Immature natural killer cell (primary cell): Measurements from ENCODE around the gene EPN2. TPM values are rescaled to one million over a fixed set of nuclear protein-coding genes. Genes with fewer than 3 reads are reported as not detected.
A peak's percentile ranks its signal among the peaks of the same experiment; 100 is the strongest.

ENCODE experiments used
- DNase-seq, 3 donors: peaks; one replicate each; pipeline ENCODE4 v3.0.0; 2022; ENCODE audit warnings: mixed read lengths in 1 of 3
- H3K27ac Mint-ChIP-seq, 6 donors: one replicate each; pipeline ENCODE4 v1.8.0; 2020; ENCODE audit warnings: mixed read lengths in 6 of 6, mild to moderate bottlenecking in 5 of 6, inconsistent platforms in 4 of 6, moderate library complexity in 3 of 6
- H3K27me3 Mint-ChIP-seq, 3 donors: one replicate each; pipeline ENCODE4 v1.8.0; 2020 to 2021; ENCODE audit warnings: low read depth in 3 of 3, mild to moderate bottlenecking in 3 of 3, mixed read lengths in 3 of 3, moderate library complexity in 3 of 3, inconsistent platforms in 1 of 3
- H3K36me3 Mint-ChIP-seq, 3 donors: one replicate each; pipeline ENCODE4 v1.8.0; 2020; ENCODE audit warnings: mixed read lengths in 3 of 3, inconsistent platforms in 2 of 3, mild to moderate bottlenecking in 2 of 3
- H3K4me1 Mint-ChIP-seq, 2 donors: one replicate each; pipeline ENCODE4 v1.8.0; 2020; ENCODE audit warnings: inconsistent platforms in 2 of 2, mild to moderate bottlenecking in 2 of 2, mixed read lengths in 2 of 2, moderate library complexity in 1 of 2
- H3K4me3 Mint-ChIP-seq, 5 donors: one replicate each; pipeline ENCODE4 v1.8.0; 2020; ENCODE audit warnings: mild to moderate bottlenecking in 5 of 5, mixed read lengths in 5 of 5, inconsistent platforms in 3 of 5, moderate library complexity in 3 of 5
- H3K9me3 Mint-ChIP-seq, 6 donors: one replicate each; pipeline ENCODE4 v1.8.0; 2020; ENCODE audit warnings: mild to moderate bottlenecking in 6 of 6, mixed read lengths in 6 of 6, inconsistent platforms in 4 of 6, moderate library complexity in 3 of 6
- polyA plus RNA-seq, 3 donors: library from polyadenylated mRNA; unstranded; fragments of 300-500 nt; fragmentation: Illumina TruSeq; gene quantifications; one replicate each; pipeline ENCODE4 v1.2.3, GENCODE V29; 2021

EPN2 gene
- polyA plus RNA-seq, 3 donors from 2014 or later, result 0.84 to 8.1 TPM; not detected in 1

GRCh38 chr17:19377602-19378415 lies 140.6 kb downstream of the EPN2 start:
- Mint-ChIP-seq H3K4me3 (peak overlapping the region; percentile 96 to 99 (median 98)), H3K4me1 (peaks cover 53 to 59% of the 10 kb centered on the region in 2 donors), H3K9me3 (no peaks in the 10 kb centered on the region), H3K27me3 (peaks cover 8 to 14% (median 11%) of the 10 kb centered on the region in 3 donors), H3K36me3 (peaks cover 8 to 26% (median 9%) of the 10 kb centered on the region in 3 donors), H3K27ac (peak overlapping the region; percentile 92 to 98 (median 96))
- peak; percentile 98 to 99 (median 99) for DNase-seq

GRCh38 chr17:19378416-19379360 lies 141.5 kb downstream of the EPN2 start, which contains the start of gene MAPK7:
Gene MAPK7, plus strand, starts transcription at chr17:19378498. Its CDS starts 403 bp downstream, at chr17:19378901.
- Mint-ChIP-seq H3K4me3 (peak within 1 kb of the TSS; percentile 96 to 99 (median 98)), H3K4me1 (peaks cover 44 to 52% of the 10 kb centered on the region in 2 donors), H3K9me3 (no peaks in the 10 kb centered on the region), H3K27ac (peak within 1 kb of the TSS; percentile 92 to 98 (median 96)), H3K27me3 (peaks cover 8 to 14% (median 11%) of the 10 kb centered on the region in 3 donors), H3K36me3 (peaks cover 8 to 30% (median 9%) of the 10 kb centered on the region in 3 donors)
- DNase-seq, result no peak

- H3K27me3 Mint-ChIP-seq, result peaks cover 8 to 14% (median 11%) of the 10 kb centered on the region in 3 donors
- peak overlapping the region; percentile 74 to 99 (median 79) for H3K4me3 Mint-ChIP-seq
- H3K27ac Mint-ChIP-seq, result peak overlapping the region in 5 of 6 donors; percentile 39 to 80 (median 66)
- H3K4me1 Mint-ChIP-seq, result peaks cover 41 to 50% of the 10 kb centered on the region in 2 donors
- no peak for DNase-seq
- no peaks in the 10 kb centered on the region for H3K9me3 Mint-ChIP-seq
- H3K36me3 Mint-ChIP-seq, result peaks cover 8 to 38% (median 12%) of the 10 kb centered on the region in 3 donors
Observed at GRCh38 chr17:19379361-19380065, 142.3 kb downstream of the EPN2 start.

GRCh38 chr17:19380481-19381301 lies 143.5 kb downstream of the EPN2 start:
- peak overlapping the region in 3 of 5 donors; percentile 7 to 41 (median 38) for H3K4me3 Mint-ChIP-seq
- H3K4me1 Mint-ChIP-seq, result peaks cover 42 to 52% of the 10 kb centered on the region in 2 donors
- H3K27me3 Mint-ChIP-seq, result peaks cover 8 to 11% (median 11%) of the 10 kb centered on the region in 3 donors
- H3K9me3 Mint-ChIP-seq, result no peaks in the 10 kb centered on the region
- H3K36me3 Mint-ChIP-seq, result peaks cover 8 to 39% (median 10%) of the 10 kb centered on the region in 3 donors
- H3K27ac Mint-ChIP-seq, result peak overlapping the region in 3 of 6 donors; percentile 15 to 60 (median 40)
- DNase-seq, result no peak

GRCh38 chr17:19381361-19381740 lies 144.2 kb downstream of the EPN2 start:
- Mint-ChIP-seq H3K27ac (peak overlapping the region in 1 of 6 donors; percentile 40), H3K4me1 (peaks cover 38 to 45% of the 10 kb centered on the region in 2 donors), H3K36me3 (peaks cover 8 to 39% (median 10%) of the 10 kb centered on the region in 3 donors), H3K9me3 (no peaks in the 10 kb centered on the region), H3K4me3 (peak overlapping the region in 1 of 5 donors; percentile 41), H3K27me3 (peaks cover 8 to 11% (median 11%) of the 10 kb centered on the region in 3 donors)
- no peak for DNase-seq

DNA sequence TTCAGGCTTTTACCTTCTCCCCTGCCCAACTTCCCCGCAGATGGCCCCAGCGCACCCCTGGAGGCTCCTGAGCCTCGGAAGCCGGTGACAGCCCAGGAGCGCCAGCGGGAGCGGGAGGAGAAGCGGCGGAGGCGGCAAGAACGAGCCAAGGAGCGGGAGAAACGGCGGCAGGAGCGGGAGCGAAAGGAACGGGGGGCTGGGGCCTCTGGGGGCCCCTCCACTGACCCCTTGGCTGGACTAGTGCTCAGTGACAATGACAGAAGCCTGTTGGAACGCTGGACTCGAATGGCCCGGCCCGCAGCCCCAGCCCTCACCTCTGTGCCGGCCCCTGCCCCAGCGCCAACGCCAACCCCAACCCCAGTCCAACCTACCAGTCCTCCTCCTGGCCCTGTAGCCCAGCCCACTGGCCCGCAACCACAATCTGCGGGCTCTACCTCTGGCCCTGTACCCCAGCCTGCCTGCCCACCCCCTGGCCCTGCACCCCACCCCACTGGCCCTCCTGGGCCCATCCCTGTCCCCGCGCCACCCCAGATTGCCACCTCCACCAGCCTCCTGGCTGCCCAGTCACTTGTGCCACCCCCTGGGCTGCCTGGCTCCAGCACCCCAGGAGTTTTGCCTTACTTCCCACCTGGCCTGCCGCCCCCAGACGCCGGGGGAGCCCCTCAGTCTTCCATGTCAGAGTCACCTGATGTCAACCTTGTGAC lies 144.7 kb downstream of the EPN2 start:
- no peak overlapping the region for H3K27ac Mint-ChIP-seq

DNA sequence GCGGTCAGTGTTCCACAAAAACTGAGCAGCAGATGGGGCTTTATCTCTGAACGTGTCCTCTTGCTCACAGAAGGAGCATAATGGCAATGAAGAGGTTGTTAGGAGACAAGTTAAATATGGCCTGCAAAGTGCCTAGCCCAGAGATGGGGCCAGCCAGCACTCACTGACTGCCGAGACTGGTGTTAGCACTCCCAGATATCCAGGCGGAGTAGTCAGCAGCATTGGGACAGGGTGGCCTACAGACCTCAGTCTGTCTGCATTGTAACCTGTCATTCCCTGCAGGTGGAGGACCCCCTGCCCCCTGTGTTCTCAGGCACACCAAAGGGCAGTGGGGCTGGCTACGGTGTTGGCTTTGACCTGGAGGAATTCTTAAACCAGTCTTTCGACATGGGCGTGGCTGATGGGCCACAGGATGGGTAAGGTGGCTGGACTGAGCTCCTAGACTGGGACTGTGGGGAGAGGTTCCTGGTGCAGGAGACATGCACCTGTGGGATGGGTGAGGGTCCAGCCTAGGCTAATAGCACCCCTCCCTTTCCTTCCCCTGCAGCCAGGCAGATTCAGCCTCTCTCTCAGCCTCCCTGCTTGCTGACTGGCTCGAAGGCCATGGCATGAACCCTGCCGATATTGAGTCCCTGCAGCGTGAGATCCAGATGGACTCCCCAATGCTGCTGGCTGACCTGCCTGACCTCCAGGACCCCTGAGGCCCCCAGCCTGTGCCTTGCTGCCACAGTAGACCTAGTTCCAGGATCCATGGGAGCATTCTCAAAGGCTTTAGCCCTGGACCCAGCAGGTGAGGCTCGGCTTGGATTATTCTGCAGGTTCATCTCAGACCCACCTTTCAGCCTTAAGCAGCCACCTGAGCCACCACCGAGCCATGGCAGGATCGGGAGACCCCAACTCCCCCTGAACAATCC lies 145.6 kb downstream of the EPN2 start:
- Mint-ChIP-seq H3K36me3 (peaks cover 8 to 39% (median 10%) of the 10 kb centered on the region in 3 donors), H3K4me1 (peaks cover 29 to 32% of the 10 kb centered on the region in 2 donors), H3K27ac (no peak overlapping the region), H3K4me3 (no peak overlapping the region), H3K27me3 (peaks cover 4 to 7% (median 4%) of the 10 kb centered on the region in 3 donors), H3K9me3 (no peaks in the 10 kb centered on the region)
- DNase-seq, result no peak

More for the DNA sequence above, 144.7 kb downstream of the EPN2 start:
- DNase-seq, result no peak
- peaks cover 8 to 39% (median 10%) of the 10 kb centered on the region in 3 donors for H3K36me3 Mint-ChIP-seq
- H3K9me3 Mint-ChIP-seq, result no peaks in the 10 kb centered on the region
- no peak overlapping the region for H3K4me3 Mint-ChIP-seq
- peaks cover 36 to 41% of the 10 kb centered on the region in 2 donors for H3K4me1 Mint-ChIP-seq
- H3K27me3 Mint-ChIP-seq, result peaks cover 8 to 9% (median 9%) of the 10 kb centered on the region in 3 donors

- peaks cover 8 to 39% (median 10%) of the 10 kb centered on the region in 3 donors for H3K36me3 Mint-ChIP-seq
- H3K4me3 Mint-ChIP-seq, result no peak overlapping the region
- peaks cover 0 to 2% (median 0%) of the 10 kb centered on the region in 3 donors for H3K27me3 Mint-ChIP-seq
- H3K27ac Mint-ChIP-seq, result peak overlapping the region in 4 of 6 donors; percentile 11 to 76 (median 56)
- no peak for DNase-seq
- no peaks in the 10 kb centered on the region for H3K9me3 Mint-ChIP-seq
- peaks cover 28 to 32% of the 10 kb centered on the region in 2 donors for H3K4me1 Mint-ChIP-seq
Observed at GRCh38 chr17:19383681-19384470, 146.7 kb downstream of the EPN2 start.

DNA sequence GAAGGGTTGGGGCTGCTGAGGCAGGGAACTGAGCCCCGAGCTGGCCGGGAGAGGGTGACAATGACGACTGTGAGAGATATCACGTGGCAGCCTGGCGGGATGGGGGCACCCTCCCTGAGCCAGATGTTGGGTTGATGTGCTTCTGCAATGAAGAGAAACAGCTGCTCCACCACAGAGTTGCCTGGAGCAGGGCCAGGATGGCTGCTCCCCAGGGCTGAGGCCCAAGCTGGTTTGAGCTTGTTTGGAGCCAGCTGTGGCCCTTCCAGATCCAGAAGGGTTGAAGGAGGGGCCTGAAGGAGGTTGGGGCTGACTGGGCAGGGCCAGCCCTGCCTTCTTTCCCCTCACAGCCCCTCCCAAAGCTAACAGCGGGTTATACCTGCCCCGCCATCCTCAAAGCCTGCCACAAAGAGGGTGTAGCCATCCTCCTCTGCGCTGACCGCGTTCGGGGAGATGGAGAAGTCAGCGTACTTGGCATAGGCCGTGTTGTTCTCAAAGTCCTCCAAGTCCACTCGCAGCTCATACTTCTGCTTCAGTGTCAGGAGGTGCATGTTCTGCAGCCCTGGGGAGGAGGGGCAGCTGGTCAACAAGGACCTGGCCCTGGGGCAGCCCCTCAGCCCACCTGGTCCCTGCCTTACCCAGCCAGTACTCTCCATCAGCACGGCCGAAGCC lies 147.7 kb downstream of the EPN2 start:
- no peak for DNase-seq
- H3K27ac Mint-ChIP-seq, result peak overlapping the region in 4 of 6 donors; percentile 11 to 74 (median 60)
- peaks cover 19 to 22% of the 10 kb centered on the region in 2 donors for H3K4me1 Mint-ChIP-seq
- no peaks in the 10 kb centered on the region for H3K9me3 Mint-ChIP-seq
- H3K4me3 Mint-ChIP-seq, result no peak overlapping the region
- peaks cover 8 to 31% (median 10%) of the 10 kb centered on the region in 3 donors for H3K36me3 Mint-ChIP-seq
- H3K27me3 Mint-ChIP-seq, result no peaks in the 10 kb centered on the region

GRCh38 chr17:19385521-19385983 lies 148.4 kb downstream of the EPN2 start:
- H3K36me3 Mint-ChIP-seq, result peaks cover 3 to 24% (median 9%) of the 10 kb centered on the region in 3 donors
- H3K27ac Mint-ChIP-seq, result peak overlapping the region in 1 of 6 donors; percentile 31
- DNase-seq, result no peak
- H3K9me3 Mint-ChIP-seq, result no peaks in the 10 kb centered on the region
- H3K4me3 Mint-ChIP-seq, result no peak overlapping the region
- no peaks in the 10 kb centered on the region for H3K27me3 Mint-ChIP-seq
- peaks cover 15 to 16% of the 10 kb centered on the region in 2 donors for H3K4me1 Mint-ChIP-seq
